Astrocyte of the spinal cord (primary cell): Measurements from ENCODE around the gene SCNN1B.

Experiments
- DNase-seq: peaks from one replicate; pipeline ENCODE4 v3.0.0; 2011; ENCODE audit warnings: low read depth, low spot score
- H3K4me3 ChIP-seq: 2 replicates; pipeline ENCODE4 v1.5.1; 2011; ENCODE audit warnings: low read depth, mild to moderate bottlenecking, low read length, moderate library complexity
- CTCF ChIP-seq: IDR thresholded peaks from 2 replicates; pipeline ENCODE4 v1.5.1; 2012; ENCODE audit warnings: low read depth, mild to moderate bottlenecking, low read length, inconsistent platforms
- in situ Hi-C: cut with HindIII; loops from 2 replicates; pipeline ENCODE4 v1.10.0; 2017; ENCODE audit warnings: low sequenced_read_pairs

The SCNN1B gene

DNA sequence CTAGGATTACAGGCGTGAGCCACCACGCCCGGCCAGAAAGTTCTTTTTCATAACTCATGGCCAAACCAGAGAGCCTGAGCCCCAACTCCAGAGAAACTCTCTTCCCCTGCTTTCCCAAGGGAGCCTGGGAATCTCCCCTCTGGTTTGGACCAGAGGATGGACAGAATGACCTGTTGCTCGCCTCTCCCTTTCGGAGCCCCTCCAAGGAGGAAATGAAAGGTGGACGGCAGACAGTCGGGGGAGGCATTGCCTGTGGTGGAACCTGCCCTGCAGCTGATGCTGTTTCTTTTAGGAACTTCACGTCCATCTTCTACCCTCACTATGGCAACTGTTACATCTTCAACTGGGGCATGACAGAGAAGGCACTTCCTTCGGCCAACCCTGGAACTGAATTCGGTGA lies 65.5 kb downstream of the SCNN1B start:
- no peak for TF ChIP-seq CTCF

DNA sequence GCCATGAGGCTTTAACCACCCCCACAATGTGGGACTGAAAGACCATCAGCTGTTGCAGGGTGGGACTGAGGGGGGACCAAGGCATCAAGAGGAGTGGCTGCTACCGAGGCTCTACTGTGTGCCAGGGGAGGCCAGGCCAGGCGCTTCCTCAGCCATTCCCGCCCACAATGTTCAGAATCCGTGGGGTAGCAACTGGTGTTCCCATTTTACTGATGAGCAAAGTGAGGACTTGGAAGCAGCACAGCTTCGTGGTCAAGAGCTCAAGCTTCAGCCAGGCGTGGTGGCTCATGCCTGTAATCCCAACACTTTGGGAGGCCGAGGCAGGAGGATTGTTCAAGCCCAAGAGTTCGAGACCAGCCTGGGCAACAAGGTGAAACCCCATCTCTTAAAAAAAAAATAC lies 65.9 kb downstream of the SCNN1B start:
- in situ Hi-C loops, result no loop called here
- no peak for TF ChIP-seq CTCF
- DNase-seq, result no peak
- no peak overlapping the region for H3K4me3 ChIP-seq

More for the DNA sequence above, 65.5 kb downstream of the SCNN1B start:
- H3K4me3 ChIP-seq, result no peak overlapping the region
- no peak for DNase-seq
- in situ Hi-C loops, result no loop called here

- in situ Hi-C loops, result no loop called here
- TF ChIP-seq CTCF, result no peak
- no peak overlapping the region for H3K4me3 ChIP-seq
- no peak for DNase-seq
Measured at GRCh38 chr16:23368469-23368868, 66.4 kb downstream of the SCNN1B start.

DNA sequence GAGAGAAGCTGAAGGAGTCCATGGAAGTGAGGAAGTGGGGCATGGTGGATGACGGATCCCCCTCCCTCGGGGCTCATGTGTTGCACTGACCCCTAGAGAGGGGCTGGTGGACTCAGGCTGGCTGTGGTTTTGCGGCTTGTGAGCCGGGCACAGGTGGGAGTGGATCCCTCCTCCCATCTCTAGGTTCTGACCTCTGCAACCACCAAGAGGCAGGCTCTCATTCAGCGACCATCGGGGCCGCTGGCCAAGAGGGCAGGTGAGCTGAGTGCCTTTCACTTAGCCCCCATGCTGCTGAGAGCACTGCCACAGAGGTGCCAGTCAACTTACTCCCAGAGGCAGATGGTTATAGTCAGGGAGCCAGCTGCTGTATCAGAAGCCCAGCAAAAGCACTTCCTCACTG lies 67.3 kb downstream of the SCNN1B start:
- DNase-seq, result no peak
- in situ Hi-C loops, result no loop called here
- no peak overlapping the region for H3K4me3 ChIP-seq
- no peak for TF ChIP-seq CTCF

DNA sequence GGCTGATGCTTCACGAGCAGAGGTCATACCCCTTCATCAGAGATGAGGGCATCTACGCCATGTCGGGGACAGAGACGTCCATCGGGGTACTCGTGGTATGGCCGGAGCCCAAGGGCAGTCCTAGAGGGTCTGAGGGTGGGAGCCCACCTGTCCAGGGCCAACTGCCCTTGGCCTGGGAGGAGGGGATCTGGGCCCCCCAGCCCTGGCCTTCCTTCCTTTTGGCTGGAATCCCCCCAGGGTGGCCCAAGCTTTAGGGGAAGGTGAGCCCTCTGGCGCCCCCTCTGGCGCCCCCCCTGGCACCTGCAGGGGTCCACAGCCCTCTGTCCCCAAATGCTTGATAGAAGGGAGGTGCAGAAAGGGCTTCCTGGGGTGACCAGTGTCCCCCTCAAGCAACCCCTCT lies 69.3 kb downstream of the SCNN1B start:
- in situ Hi-C loops, result no loop called here
- TF ChIP-seq CTCF, result no peak
- H3K4me3 ChIP-seq, result no peak overlapping the region
- DNase-seq, result no peak

GRCh38 chr16:23373436-23374219 lies 71.5 kb downstream of the SCNN1B start:
- no peak for TF ChIP-seq CTCF
- in situ Hi-C loops, result no loop called here
- H3K4me3 ChIP-seq, result no peak overlapping the region
- DNase-seq, result no peak
